CD4-positive, alpha-beta T cell treated with Interleukin-6 for 4 hours (primary cell): ENCODE data around the gene PHYH.
"Not testable (repeated sequence)": the region's sequence is repeated elsewhere in the genome, so short reads cannot be mapped to it uniquely, and the experiment has no call there.

ENCODE experiments used
- DNase-seq: peaks from one replicate; pipeline ENCODE4 v3.0.0-alpha.2; 2020; ENCODE audit warnings: mixed read lengths

PHYH gene

DNA sequence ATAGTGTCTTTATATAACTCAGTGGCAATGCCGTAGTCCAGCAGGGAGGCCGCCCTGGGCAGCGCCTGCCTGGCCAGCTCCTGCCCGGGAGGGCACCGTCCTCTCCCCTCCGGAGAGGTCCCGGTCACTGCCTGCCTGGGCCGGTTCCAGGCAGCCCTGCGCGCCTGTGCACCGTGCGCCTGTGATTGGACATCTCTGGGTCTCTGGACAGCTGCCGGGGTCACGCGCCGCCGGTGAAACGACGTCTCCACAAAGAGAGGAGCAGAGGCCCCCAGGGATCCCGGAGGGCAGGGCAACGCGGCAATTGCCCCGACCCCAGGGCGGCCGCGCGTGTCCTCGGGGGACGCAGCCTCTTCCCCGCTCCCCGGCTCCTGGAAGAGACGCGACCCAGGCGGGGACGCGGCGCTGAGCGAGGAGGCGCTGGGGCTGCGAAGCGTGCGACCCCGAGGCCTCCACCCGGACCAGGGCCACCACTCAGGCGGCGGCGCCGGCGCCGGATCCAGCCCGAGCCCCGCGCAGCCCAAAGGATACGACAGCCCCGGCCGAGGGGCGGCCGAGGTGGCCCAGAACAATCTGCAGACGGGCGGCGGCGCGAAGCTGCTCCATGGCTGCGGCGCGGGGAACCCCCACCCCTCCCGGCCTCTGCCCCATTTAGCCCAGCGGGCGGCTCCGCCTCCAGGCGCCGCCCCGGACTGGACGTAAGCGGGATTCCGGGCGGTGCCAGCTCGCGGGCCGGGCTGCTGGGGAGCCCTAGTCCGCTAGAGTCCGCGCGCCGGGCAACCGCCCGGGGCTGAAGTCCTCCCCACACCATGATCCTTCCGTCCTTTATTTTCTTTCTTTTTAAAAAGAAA is at the start of gene PHYH:
TSS of gene PHYH (minus strand) at position 628 of the 851 bp plus-strand sequence. CDS start at position 606, 22 bp downstream.
- DNase-seq, result peak; percentile 82

DNA sequence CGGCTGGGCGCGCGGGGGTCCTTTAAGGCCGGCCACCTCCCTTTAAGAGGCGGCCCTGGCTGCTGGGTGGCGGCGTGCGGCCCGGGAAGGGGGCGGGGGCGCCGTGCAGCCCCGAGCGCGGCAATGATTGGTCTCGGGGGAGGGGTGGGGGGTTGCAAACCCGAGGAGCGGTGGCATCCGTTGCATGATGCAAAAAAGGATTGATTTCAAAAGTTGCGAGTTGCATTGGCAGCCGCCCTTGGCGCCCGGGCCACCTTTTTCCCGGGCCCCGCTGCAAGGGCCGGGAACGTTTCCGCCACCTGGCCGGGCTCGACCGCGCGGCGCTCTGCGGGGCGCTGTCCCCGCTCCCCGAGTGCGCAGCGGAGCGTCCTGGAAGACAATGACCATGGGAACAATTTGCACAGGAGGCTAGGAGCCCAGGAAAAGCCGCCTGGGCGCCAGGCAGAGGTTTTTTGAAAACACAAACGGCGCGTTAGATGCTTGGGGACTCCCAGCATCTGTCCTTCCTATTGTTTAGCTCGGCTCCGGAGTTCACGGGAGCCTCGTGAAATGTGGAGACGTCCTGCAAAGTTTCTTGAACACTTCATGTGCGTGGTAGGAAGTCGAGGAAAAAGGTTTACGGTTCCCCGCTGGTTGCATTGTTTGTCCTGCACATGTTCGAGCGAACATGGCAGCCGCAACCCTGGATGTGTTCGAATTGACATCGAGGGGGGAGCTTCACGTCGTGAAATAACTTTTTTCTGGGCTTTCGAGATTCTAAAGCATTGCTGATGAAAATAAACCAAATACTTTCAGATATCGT is 48.6 kb upstream of the PHYH start, which contains the start of gene SEPHS1:
TSS of gene SEPHS1 (minus strand) at position 78 of the 802 bp plus-strand sequence. CDS start 3,343 bp downstream, outside the sequence.
- peak; percentile 89 for DNase-seq

DNA sequence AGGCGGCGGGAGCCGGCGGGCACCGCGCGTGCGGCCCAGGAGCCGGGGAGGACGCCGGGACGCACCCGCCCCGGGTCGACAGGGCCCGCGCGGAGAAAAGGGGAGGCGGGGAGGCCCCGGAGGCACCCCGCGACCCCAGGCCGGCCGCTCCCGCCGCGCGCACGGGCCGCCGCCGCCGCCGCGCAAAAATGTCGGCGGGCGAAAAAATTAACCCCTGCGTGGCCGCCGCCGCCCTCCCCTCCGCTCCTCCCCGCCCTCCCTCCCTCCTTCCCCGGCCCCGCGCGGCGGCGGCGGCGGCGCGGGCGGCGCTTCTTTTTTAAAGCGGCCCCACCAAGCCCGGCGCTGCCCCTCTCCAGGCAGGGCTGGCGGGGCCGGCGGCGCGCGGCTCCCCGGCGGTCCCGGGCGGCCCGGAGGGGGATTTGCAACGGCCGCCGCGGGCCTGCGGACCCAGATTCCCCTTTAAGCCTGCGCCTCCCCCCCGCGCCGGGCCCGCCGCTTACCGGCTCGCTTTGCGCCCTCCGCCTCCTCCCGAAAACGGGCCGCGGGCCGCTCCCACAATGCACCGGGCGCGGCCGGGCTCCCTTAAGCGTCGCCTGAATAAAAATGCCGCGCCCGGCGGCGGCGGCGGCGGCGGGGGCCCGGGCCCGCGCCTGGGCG is 47.8 kb upstream of the PHYH start:
- peak; percentile 84 for DNase-seq

DNA sequence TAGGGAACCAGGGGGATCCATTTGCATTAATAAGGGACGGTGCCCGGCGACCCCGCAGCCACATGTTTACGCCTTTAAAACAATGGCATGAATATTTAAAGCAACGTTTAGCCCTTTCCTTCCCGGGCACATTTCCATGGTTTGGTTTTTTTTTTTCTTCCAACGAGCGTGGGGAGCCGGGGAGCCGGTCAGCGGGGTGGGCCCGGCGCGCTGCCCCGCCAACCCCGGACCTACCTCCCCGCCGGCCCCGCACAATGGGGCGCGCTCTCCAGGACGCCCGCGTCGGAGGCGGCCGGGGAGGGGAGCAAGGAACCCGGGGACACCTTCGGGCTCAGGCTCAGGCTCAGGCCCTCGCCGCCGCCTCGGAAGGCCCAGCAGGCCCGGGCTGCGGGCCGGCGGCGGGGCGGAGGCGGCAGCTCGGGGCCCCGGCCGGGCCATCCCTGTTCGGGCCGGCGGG is 47.2 kb upstream of the PHYH start:
- DNase-seq, result no peak

DNA sequence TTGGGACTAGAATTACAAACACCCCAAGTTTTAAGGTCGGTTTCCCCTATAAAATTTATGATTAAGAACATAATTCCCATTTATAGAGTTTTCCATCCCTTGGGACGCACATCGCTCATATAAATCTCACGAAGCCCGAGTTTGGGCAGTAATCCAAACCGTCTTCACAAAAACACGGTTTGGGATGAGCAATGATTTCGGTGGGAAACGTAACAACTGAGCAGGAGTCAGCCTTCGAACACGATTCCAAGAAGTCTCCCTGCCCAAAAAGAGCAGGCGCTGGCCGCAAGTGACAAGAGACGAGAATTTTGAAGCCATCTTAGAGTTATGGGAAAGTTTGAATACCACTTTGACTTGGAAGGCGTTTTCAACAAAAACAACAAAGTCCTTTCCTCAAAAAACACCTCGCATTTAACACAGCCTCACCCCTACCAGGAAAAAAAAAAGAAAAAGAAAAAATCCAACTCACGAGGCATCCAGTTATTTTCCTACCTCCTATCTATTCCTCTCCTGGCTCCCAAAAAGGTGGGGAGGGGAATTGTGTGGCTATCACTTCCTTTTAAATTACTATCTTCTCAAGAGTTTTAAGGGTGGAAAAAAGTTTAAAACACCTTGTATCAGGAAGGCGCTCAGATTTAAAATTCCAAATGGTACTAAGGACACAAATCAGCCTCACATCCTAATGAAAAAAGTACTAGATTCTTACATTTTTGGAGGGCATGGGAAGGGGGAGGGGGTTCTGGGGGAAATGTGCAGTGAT is 46.6 kb upstream of the PHYH start:
- no peak for DNase-seq

DNA sequence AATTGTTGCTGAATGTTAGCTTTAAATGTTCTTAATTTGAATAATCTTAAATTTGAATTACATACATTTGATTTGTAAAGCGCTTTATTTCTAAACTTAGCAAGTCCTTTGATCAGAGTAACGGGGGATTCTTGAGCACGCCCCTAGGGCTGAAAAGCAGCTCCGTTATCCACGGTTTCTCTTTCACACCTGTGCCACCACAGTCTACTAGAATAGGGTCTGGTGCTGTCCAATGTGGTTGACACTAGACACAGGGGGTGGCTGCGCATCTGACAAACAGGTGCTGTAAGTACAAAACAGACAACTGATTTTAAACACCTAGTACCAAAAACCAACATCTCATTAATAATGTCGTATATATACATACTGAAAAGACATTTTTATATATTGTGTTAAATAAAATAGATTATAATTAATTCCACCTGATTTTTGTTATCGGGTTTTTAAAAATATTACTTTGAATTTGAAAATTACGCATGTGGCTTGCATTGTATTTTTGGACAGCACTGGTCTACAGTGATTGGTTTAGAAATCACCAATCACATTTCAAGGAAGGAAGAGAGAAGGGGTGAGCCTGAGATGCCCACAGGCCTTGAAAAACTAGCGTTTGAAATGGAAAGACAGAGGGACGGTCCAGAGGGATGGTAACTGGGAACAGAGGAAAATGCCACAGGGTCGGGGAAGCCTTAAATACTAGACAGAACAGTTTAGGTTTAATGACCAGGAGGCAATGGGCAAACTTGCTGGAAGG is 40.9 kb upstream of the PHYH start:
- DNase-seq, result peak; percentile 29

DNA sequence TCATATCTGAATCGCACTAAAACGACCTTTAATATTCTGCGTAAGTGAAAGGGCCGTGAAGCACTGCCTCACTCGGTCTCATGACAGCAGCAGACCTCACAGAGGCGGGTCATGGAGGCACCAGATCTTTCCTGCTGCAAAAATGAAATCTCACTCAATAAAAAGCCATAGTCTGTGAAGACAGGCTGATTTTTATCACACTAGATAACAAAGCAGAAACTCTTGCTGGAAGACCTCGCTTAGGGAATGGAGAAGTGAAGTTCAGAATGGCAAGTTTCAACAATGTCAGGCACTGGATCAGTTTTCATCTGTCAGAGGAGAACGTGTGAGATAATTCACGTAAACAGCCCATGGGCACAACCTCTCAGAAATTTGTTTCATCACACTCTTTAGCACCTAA is 40.2 kb upstream of the PHYH start:
- no peak for DNase-seq

DNA sequence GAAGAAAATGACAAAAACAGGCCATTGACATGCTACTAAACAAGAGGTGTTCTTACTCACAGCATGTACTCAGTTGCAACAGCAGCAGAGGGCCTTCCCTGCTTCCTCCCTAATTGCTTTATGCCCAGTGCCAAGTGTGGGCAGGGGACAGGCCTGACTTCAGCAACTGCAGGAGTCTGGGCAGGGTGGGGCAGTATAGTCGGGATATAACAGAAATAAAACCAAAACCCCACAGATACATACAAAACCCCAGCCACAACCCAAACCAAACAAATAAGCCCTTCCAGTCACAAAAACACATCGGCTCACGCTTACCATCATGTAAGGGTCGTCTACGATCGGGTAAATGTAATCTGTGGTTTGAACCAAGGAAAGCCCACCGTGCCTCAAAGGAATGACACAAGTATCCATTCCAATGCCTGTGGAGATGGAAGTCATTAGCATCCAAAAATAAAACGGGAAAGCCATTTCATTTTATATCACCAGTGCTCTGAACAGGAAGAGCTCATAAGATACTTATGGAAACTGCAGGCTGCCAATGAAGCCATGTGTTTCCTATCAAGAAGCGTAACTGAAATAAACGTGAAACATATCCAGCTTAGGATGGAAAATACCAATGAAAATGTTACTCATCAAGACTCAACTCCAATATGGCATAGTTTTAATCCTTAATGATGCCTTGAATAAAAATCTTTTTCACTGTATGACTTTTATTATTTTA is 38.7 kb upstream of the PHYH start:
- DNase-seq, result no peak

DNA sequence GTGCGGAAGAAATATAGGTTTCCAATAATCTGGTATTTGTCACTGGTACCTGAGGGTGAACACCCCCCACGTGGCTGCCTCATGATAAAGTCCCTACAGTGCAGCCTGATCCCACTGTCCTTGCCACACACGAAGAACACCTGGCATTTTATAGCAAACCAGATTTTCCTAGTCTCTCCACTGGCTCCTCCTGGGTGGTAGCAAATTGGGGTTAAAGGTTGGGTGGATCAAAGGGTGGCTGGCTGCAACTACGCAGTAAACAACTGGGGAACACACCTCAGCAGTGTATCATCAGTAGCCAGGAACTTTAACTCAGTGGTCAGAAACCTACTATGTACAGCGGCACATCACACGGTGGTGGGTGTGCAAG is 37.9 kb upstream of the PHYH start:
- DNase-seq, result no peak

DNA sequence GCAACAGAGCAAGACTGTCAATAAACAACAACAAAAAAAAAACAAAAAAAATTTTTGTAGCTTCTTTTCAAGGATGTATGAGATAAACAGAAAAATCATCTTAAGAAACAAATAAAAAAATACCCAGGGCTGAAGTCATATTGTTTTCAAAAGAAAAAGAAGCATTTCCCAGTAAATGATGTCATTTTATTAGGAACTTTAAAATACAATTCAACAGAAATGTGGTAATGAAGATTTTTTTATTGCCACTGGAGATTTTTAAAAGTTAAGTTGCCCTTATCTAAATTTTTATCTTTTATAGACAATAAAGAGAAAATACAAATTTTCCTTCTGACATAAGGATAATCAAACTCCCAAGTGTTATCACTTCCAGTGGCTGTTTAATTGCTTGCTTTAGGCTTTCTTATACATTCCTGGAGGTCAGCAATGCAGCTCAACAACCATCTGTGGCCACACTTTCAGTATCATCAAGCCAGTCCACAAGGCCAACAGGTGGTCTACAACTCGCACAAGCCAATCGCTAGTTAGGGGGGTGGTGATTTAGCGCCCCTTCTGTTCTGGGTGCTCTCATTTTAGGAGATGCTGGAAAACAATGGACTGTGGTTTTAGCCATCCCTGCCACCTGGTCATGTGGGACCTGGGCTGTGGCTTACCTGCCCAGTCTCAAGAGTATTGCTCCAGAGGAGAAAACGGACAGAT is 37.4 kb upstream of the PHYH start:
- no peak for DNase-seq

DNA sequence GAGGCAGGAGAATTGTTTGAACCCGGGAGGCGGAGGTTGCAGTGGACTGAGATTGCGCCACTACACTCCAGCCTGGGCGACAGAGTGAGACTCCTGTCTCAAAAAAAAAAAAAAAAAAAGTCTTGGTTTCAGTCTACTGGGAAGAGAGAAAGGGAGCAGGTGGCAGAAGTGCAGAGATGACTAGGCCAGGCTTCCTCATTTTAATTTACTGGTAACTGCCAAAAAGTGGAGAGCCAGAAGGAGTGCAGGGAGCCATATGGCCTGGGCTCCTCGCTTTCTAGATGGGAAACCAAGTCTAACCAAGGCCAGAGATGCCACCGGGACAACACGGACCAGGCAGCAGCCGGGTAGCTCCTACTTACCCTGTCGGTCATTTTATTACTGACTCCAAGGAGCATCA is 36.0 kb upstream of the PHYH start:
- DNase-seq, result no peak

DNA sequence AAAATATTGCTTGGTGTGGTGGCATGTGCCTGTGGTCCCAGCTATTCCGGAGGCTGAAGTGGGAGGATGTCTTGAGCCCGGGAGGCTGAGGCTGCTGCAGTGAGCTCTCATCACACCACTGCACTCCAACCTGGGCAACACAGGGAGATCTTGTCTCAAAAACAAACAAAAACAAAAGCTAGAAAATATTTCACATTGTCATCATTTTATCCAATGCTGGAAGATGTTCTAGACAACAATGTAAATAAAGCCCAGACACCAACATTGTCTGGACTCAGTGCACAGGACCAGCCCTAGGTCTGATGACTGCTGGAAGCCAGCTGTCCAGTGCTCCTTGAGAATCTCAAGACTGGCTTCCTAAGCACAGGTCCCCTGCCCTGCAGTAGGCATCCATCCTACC is 34.7 kb upstream of the PHYH start:
- DNase-seq, result no peak

DNA sequence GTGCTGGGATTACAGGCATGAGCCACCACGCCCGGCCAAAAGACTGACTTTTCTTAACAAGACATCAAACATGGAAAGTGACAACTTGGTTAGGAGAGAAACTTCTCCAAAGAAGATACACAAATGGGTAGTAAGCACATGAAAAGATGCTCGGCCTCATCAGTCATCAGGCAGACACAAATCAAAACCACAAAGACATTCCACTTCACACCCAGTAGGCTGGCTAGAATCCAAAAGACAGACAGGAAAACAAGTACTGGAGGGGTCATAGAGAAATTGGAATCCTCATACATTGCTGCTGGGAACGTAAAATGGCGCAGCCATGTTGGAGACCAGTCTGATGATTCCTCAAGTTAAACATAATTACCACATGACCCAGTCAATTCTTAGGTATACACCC is 31.8 kb upstream of the PHYH start:
- no peak for DNase-seq

DNA sequence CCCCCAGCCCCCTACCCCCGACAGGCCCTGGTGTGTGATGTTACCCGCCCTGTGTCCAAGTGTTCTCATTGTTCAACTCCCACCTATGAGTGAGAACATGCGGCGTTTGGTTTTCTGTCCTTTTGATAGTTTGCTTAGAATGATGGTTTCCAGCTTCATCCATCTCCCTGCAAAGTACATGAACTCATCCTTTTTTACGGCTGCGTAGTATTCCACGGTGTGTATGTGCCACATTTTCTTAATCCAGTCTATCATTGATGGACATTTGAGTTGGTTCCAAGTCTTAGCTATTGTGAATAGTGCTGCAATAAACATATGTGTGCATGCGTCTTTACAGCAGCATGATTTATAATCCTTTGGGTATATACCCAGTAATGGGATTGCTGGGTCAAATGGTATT is 31.1 kb upstream of the PHYH start:
- DNase-seq, result not testable (repeated sequence)

DNA sequence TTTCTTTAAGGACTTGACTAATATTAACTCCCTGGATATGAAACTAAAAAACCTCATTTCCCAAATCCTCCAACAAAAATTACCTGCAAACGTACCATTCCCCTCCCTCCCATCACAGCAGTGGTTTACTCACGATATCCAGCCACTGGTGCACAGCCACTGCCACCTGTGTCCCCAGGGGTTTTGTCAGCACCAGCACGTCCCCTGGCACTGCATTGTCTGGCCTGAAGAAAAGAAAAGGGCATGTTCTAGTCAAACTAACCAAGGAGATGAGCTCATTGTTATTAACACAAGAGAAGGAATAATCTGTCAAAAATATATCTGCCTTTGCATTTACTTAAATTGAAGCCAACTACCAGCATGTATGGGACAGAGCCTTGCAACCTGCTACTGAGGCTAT is 29.7 kb upstream of the PHYH start:
- DNase-seq, result no peak

DNA sequence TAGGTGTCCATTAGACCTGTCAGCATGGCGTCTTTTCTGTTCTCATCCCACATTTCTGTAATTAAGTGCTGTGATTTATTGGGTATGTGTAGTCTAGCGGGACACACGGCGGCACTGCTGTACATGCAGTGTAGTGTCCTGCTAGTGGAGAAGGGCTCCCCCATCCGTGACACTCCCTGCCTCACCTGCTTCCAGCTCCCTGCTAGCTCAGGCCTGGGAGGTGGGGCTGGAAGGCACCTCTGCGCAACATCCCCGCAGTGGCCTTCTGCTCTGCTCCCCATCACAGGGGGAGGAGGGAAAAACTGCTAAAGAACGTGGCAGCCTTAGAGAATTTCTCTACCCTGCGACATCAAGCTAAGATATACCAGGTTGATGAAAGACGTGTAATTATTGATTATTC is 28.7 kb upstream of the PHYH start:
- DNase-seq, result no peak

DNA sequence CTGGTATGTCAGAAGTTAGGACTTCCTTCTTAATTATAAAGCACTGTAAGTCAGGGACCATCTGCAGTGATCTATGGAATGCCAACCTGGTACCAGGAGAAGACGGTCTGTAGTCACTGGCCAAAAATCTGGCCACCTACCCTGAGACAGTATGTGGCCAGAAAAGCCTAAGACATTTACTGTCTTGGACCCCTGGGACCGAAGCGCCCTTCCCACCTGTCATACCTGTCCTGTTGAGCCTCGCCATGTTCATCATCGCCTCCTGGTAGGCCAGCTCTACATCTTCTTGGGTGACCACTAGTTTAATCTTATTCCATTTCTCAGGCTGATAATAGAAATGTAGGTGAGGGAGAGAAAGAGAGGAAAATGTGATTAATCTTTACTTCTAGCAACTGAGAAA is 28.3 kb upstream of the PHYH start:
- DNase-seq, result no peak

DNA sequence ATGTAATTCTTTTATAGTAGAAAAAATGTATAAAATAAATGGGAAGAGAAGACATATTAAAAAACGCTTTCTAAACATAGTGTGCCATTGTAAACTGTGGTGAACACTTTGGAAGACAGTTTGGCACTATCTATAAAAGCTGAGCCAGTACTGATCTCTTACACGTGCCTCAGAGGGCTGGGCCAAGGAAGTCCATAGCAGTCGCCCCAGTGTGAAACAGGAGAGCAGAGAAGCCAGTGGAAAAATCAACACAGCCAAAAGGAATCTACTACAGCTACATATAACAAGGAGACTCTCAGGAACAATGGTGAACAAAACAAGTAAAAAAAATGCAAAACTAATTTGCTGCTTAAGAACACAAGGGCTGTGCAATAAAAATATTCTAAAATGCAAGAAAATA is 27.7 kb upstream of the PHYH start:
- DNase-seq, result no peak

DNA sequence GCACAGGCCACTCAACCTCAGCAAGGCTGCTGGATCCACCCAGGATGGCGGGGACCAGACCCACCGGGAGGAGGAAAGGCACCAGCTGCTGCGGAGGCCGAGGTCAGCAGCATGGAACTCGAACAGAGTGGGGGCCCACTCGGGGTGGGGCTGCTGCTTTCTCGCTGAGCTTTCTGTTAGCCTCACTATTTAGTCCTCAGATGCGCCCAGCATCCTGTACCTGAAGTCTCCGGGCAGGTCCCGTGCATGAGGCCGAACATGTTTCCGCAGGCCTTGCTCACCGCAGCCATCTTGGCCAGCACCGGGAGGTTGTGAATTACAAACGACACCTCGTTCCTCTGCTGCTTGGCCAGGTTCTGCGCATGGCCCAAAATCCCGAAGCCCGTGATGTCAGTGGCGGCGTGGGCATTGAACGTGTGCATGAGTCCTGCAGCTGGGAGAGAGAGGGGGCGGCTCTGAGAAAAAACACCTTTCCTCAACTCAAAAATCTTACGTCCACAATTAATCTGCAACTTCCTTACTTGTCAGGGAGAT is 22.8 kb upstream of the PHYH start:
- no peak for DNase-seq

DNA sequence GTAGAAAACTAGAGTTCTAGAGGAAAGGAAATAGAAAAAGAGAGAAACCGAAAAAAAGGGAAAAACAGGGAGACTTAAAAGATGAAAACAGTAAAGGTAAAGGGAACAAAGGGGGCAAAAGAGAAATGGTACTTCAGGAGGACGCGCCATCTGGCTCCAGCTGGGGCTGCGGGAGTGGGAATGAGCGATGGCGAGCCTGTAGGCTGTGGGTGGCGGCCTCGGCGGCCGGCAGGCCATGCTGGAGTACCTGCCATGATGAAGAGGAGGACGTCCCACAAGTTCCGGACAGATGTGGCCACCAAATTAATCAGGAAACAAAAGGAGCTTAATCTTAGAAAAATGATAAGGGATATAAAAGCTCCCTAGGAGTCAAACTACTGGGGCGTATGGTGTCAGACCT is 21.7 kb upstream of the PHYH start:
- DNase-seq, result no peak
